WTC11 (cell line): ENCODE measurements around the gene PGM3. TPM values are rescaled to one million over a fixed set of nuclear protein-coding genes. Genes with fewer than 3 reads are reported as not detected.

Experiments used
- ATAC-seq: fragments of 200-7000 bp; cut with Tn5 transposase; 2 replicates; pipeline ENCODE4 v1.10.0; 2021; ENCODE audit warnings: mild to moderate bottlenecking, moderate library complexity
- CTCF ChIA-PET: fragments of 300-600 bp; sonication (Branson Sonifier 250); formaldehyde crosslinking; loops from one replicate; lab custom pipeline; 2021; ENCODE audit warnings: antibody characterized with exemption; lab: Charles Lee
- POLR2A ChIA-PET: fragments of 350-600 bp; sonication (Branson Sonifier 250); formaldehyde crosslinking; loops from one replicate; lab custom pipeline; 2021; ENCODE audit warnings: antibody characterized with exemption; lab: Charles Lee
- DNase-seq: peaks from one replicate; pipeline ENCODE4 v3.0.0; 2021; ENCODE audit warnings: low spot score
- H3K27ac Mint-ChIP-seq: 2 replicates; pipeline ENCODE4 v1.8.0; 2021; ENCODE audit warnings: mixed read lengths
- H3K27me3 Mint-ChIP-seq: 2 replicates; pipeline ENCODE4 v1.8.0; 2021; ENCODE audit warnings: low read depth, mild to moderate bottlenecking, moderate library complexity, mixed read lengths
- H3K36me3 Mint-ChIP-seq: 2 replicates; pipeline ENCODE4 v1.8.0; 2021; ENCODE audit warnings: mixed read lengths
- H3K4me1 Mint-ChIP-seq: 2 replicates; pipeline ENCODE4 v1.8.0; 2022; ENCODE audit warnings: mixed read lengths
- H3K4me3 Mint-ChIP-seq: 2 replicates; pipeline ENCODE4 v1.8.0; 2021; ENCODE audit warnings: mild to moderate bottlenecking, moderate library complexity, mixed read lengths
- H3K9me3 Mint-ChIP-seq: 2 replicates; pipeline ENCODE4 v1.8.0; 2021; ENCODE audit warnings: mixed read lengths
- ELF4 ChIP-seq: sonication (generic); formaldehyde crosslinking; IDR thresholded peaks from 2 replicates; pipeline ENCODE4 v1.8.1; 2022; ENCODE audit warnings: low read depth, mild to moderate bottlenecking, moderate library complexity, missing genetic modification reagents
- FOXK1 ChIP-seq: sonication (generic); formaldehyde crosslinking; IDR thresholded peaks from 2 replicates; pipeline ENCODE4 v1.8.0; 2022; ENCODE audit warnings: mild to moderate bottlenecking, moderate library complexity, missing genetic modification reagents
- MYBL2 ChIP-seq: sonication (generic); formaldehyde crosslinking; IDR thresholded peaks from 2 replicates; pipeline ENCODE4 v1.8.1; 2023; ENCODE audit warnings: mild to moderate bottlenecking, moderate library complexity, missing genetic modification reagents
- NFE2L1 ChIP-seq: sonication (generic); formaldehyde crosslinking; IDR thresholded peaks from 2 replicates; pipeline ENCODE4 v1.8.1; 2023; ENCODE audit warnings: missing genetic modification reagents
- NR1H2 ChIP-seq: sonication (generic); formaldehyde crosslinking; IDR thresholded peaks from 2 replicates; pipeline ENCODE4 v1.9.0; 2021; ENCODE audit warnings: mild to moderate bottlenecking, moderate library complexity, missing genetic modification reagents
- OVOL2 ChIP-seq: fragments of 250-450 bp; sonication (Bioruptor Pico); IDR thresholded peaks from 2 replicates; pipeline ENCODE4 v1.9.0; 2021; ENCODE audit warnings: mild to moderate bottlenecking, borderline replicate concordance
- SOX15 ChIP-seq: fragments of 250-450 bp; sonication (Bioruptor Pico); IDR thresholded peaks from 2 replicates; pipeline ENCODE4 v1.9.0; 2021; ENCODE audit warnings: mild to moderate bottlenecking
- total RNA-seq: library from RNA; stranded (reverse); gene quantifications from 3 replicates; pipeline ENCODE4 v1.2.3, GENCODE V29; 2021
- TF ChIP-seq, protein P1 (sequence below): sonication (generic); formaldehyde crosslinking; IDR thresholded peaks from 2 replicates; pipeline ENCODE4 v1.8.0; 2022; ENCODE audit warnings: missing genetic modification reagents
- TF ChIP-seq, protein P2 (sequence below): sonication (generic); formaldehyde crosslinking; IDR thresholded peaks from 2 replicates; pipeline ENCODE4 v1.8.1; 2022; ENCODE audit warnings: low read depth, missing genetic modification reagents, borderline replicate concordance
- TF ChIP-seq, protein P3 (sequence below): sonication (generic); formaldehyde crosslinking; IDR thresholded peaks from 2 replicates; pipeline ENCODE4 v1.8.1; 2022; ENCODE audit warnings: mild to moderate bottlenecking, missing genetic modification reagents, moderate library complexity, borderline replicate concordance
- TF ChIP-seq, protein P4 (sequence below): sonication (generic); formaldehyde crosslinking; IDR thresholded peaks from 2 replicates; pipeline ENCODE4 v1.8.1; 2023; ENCODE audit warnings: mild to moderate bottlenecking, missing genetic modification reagents
- TF ChIP-seq, protein P5 (sequence below): sonication (generic); formaldehyde crosslinking; conservative IDR thresholded peaks from 2 replicates; pipeline ENCODE4 v1.8.1; 2023; ENCODE audit warnings: mild to moderate bottlenecking, low read depth, missing genetic modification reagents, moderate library complexity
- TF ChIP-seq, protein P6 (sequence below): fragments of 250-450 bp; sonication (Bioruptor Pico); IDR thresholded peaks from 2 replicates; pipeline ENCODE4 v1.9.0; 2021; ENCODE audit warnings: mild to moderate bottlenecking

Gene PGM3
- total RNA-seq, 1 experiment from 2014 or later = 70.0 TPM

DNA sequence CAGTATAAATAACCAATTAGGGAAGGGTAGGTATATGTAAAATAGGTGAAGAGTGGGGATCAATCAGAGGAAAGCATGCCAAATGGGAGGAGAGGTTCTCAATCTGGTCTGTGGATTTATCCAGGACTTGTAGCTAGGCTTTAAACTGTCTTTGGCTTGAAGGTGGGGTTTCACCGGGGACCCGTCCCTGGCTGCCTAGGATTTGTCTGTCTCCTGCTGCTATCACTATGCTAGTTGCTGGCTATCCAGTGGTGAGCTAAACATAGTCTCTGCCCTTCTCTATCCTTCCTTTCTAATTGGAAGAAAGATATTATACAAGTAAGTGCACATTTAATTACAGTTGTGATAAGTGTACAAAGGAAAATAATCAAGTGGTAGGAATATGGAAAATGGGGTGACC is 66.8 kb downstream of the PGM3 start:
- Mint-ChIP-seq H3K4me1 (peaks cover 17% of the 10 kb centered on the region), H3K27ac (peak overlapping the region; percentile 57), H3K36me3 (peaks cover 35% of the 10 kb centered on the region), H3K27me3 (no peaks in the 10 kb centered on the region), H3K4me3 (no peak overlapping the region), H3K9me3 (no peaks in the 10 kb centered on the region)
- ChIA-PET POLR2A (no interaction called here), CTCF (interaction anchor here (1.3 to 1.8 kb wide), 2 partner anchors 59 to 61 kb away, joined by 3 to 5 read pairs; partner anchors contain the start of genes DOP1A and UBE3D)
- no peak for DNase-seq
- no peak for TF ChIP-seq MYBL2 (CRISPR knock-in tag)
- TF ChIP-seq SOX15 (CRISPR knock-in tag) = no peak
- TF ChIP-seq, protein P1, sequence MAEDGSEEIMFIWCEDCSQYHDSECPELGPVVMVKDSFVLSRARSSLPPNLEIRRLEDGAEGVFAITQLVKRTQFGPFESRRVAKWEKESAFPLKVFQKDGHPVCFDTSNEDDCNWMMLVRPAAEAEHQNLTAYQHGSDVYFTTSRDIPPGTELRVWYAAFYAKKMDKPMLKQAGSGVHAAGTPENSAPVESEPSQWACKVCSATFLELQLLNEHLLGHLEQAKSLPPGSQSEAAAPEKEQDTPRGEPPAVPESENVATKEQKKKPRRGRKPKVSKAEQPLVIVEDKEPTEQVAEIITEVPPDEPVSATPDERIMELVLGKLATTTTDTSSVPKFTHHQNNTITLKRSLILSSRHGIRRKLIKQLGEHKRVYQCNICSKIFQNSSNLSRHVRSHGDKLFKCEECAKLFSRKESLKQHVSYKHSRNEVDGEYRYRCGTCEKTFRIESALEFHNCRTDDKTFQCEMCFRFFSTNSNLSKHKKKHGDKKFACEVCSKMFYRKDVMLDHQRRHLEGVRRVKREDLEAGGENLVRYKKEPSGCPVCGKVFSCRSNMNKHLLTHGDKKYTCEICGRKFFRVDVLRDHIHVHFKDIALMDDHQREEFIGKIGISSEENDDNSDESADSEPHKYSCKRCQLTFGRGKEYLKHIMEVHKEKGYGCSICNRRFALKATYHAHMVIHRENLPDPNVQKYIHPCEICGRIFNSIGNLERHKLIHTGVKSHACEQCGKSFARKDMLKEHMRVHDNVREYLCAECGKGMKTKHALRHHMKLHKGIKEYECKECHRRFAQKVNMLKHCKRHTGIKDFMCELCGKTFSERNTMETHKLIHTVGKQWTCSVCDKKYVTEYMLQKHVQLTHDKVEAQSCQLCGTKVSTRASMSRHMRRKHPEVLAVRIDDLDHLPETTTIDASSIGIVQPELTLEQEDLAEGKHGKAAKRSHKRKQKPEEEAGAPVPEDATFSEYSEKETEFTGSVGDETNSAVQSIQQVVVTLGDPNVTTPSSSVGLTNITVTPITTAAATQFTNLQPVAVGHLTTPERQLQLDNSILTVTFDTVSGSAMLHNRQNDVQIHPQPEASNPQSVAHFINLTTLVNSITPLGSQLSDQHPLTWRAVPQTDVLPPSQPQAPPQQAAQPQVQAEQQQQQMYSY (CRISPR knock-in tag) = no peak
- no peak for TF ChIP-seq FOXK1 (CRISPR knock-in tag)
- TF ChIP-seq, protein P2, sequence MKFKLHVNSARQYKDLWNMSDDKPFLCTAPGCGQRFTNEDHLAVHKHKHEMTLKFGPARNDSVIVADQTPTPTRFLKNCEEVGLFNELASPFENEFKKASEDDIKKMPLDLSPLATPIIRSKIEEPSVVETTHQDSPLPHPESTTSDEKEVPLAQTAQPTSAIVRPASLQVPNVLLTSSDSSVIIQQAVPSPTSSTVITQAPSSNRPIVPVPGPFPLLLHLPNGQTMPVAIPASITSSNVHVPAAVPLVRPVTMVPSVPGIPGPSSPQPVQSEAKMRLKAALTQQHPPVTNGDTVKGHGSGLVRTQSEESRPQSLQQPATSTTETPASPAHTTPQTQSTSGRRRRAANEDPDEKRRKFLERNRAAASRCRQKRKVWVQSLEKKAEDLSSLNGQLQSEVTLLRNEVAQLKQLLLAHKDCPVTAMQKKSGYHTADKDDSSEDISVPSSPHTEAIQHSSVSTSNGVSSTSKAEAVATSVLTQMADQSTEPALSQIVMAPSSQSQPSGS (CRISPR knock-in tag) = no peak
- TF ChIP-seq, protein P3, sequence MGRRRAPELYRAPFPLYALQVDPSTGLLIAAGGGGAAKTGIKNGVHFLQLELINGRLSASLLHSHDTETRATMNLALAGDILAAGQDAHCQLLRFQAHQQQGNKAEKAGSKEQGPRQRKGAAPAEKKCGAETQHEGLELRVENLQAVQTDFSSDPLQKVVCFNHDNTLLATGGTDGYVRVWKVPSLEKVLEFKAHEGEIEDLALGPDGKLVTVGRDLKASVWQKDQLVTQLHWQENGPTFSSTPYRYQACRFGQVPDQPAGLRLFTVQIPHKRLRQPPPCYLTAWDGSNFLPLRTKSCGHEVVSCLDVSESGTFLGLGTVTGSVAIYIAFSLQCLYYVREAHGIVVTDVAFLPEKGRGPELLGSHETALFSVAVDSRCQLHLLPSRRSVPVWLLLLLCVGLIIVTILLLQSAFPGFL (CRISPR knock-in tag) = no peak
- TF ChIP-seq ELF4 (CRISPR knock-in tag) = no peak
- TF ChIP-seq, protein P4, sequence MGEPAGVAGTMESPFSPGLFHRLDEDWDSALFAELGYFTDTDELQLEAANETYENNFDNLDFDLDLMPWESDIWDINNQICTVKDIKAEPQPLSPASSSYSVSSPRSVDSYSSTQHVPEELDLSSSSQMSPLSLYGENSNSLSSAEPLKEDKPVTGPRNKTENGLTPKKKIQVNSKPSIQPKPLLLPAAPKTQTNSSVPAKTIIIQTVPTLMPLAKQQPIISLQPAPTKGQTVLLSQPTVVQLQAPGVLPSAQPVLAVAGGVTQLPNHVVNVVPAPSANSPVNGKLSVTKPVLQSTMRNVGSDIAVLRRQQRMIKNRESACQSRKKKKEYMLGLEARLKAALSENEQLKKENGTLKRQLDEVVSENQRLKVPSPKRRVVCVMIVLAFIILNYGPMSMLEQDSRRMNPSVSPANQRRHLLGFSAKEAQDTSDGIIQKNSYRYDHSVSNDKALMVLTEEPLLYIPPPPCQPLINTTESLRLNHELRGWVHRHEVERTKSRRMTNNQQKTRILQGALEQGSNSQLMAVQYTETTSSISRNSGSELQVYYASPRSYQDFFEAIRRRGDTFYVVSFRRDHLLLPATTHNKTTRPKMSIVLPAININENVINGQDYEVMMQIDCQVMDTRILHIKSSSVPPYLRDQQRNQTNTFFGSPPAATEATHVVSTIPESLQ (CRISPR knock-in tag) = no peak
- TF ChIP-seq NFE2L1 = no peak
- TF ChIP-seq NR1H2 = no peak
- TF ChIP-seq, protein P5, sequence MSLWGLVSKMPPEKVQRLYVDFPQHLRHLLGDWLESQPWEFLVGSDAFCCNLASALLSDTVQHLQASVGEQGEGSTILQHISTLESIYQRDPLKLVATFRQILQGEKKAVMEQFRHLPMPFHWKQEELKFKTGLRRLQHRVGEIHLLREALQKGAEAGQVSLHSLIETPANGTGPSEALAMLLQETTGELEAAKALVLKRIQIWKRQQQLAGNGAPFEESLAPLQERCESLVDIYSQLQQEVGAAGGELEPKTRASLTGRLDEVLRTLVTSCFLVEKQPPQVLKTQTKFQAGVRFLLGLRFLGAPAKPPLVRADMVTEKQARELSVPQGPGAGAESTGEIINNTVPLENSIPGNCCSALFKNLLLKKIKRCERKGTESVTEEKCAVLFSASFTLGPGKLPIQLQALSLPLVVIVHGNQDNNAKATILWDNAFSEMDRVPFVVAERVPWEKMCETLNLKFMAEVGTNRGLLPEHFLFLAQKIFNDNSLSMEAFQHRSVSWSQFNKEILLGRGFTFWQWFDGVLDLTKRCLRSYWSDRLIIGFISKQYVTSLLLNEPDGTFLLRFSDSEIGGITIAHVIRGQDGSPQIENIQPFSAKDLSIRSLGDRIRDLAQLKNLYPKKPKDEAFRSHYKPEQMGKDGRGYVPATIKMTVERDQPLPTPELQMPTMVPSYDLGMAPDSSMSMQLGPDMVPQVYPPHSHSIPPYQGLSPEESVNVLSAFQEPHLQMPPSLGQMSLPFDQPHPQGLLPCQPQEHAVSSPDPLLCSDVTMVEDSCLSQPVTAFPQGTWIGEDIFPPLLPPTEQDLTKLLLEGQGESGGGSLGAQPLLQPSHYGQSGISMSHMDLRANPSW (CRISPR knock-in tag) = no peak
- TF ChIP-seq, protein P6, sequence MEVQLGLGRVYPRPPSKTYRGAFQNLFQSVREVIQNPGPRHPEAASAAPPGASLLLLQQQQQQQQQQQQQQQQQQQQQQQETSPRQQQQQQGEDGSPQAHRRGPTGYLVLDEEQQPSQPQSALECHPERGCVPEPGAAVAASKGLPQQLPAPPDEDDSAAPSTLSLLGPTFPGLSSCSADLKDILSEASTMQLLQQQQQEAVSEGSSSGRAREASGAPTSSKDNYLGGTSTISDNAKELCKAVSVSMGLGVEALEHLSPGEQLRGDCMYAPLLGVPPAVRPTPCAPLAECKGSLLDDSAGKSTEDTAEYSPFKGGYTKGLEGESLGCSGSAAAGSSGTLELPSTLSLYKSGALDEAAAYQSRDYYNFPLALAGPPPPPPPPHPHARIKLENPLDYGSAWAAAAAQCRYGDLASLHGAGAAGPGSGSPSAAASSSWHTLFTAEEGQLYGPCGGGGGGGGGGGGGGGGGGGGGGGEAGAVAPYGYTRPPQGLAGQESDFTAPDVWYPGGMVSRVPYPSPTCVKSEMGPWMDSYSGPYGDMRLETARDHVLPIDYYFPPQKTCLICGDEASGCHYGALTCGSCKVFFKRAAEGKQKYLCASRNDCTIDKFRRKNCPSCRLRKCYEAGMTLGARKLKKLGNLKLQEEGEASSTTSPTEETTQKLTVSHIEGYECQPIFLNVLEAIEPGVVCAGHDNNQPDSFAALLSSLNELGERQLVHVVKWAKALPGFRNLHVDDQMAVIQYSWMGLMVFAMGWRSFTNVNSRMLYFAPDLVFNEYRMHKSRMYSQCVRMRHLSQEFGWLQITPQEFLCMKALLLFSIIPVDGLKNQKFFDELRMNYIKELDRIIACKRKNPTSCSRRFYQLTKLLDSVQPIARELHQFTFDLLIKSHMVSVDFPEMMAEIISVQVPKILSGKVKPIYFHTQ (CRISPR knock-in tag) = no peak
- no peak for TF ChIP-seq OVOL2 (CRISPR knock-in tag)
- ATAC-seq = peak; percentile 57
